ENCODE data around the gene ITGA8. TPM values are rescaled to one million over a fixed set of nuclear protein-coding genes. Genes with fewer than 3 reads are reported as not detected.

Gene ITGA8
- polyA plus RNA-seq, 1 donor (not counting 4 experiments of a cell fraction or from before 2014, with no cell fraction given) = not detected

GRCh38 chr10:15695852-15696251, 23.9 kb downstream of the ITGA8 start:
- DNase-seq (ENCODE audit: low read depth, low spot score) (no peak), FAIRE-seq (no peak)
- H3K9ac ChIP-seq (ENCODE audit: control insufficient read depth, extremely low read depth, insufficient read depth, low read length) = no peak overlapping the region
- H3K79me2 ChIP-seq (ENCODE audit: control insufficient read depth, insufficient read depth, low read length) = no peaks in the 10 kb centered on the region
- no peak overlapping the region for H3K4me2 ChIP-seq (ENCODE audit: control insufficient read depth, extremely low read depth, insufficient read depth, low read depth, low read length)
- H3K9me3 ChIP-seq (ENCODE audit: control insufficient read depth, low read depth, low read length) = no peaks in the 10 kb centered on the region
- no peaks in the 10 kb centered on the region for H3K9me1 ChIP-seq (ENCODE audit: control insufficient read depth, extremely low read depth, insufficient read depth, low read length)
- dilution Hi-C loops (cut with MboI; ENCODE audit: extremely low pct_ligation_motif_present, low sequenced_read_pairs) = no loop called here
- no peak overlapping the region for H3K4me3 ChIP-seq (ENCODE audit: control insufficient read depth in 2 of 3, extremely low read depth in 1 of 3, insufficient read depth in 2 of 3, low read depth in 1 of 3, low read length in 3 of 3)
- H3K36me3 ChIP-seq (ENCODE audit: control insufficient read depth in 2 of 2, extremely low read depth in 1 of 2, insufficient read depth in 2 of 2, low read length in 2 of 2) = no peaks in the 10 kb centered on the region
- no peaks in the 10 kb centered on the region for H3K4me1 ChIP-seq (ENCODE audit: control insufficient read depth, extremely low read depth, insufficient read depth, low read length)
- no peaks in the 10 kb centered on the region for H3K27me3 ChIP-seq (ENCODE audit: control insufficient read depth, extremely low read depth, insufficient read depth, low read length)
- H2AFZ ChIP-seq (ENCODE audit: control insufficient read depth, low read length) = no peak overlapping the region
- TF ChIP-seq CTCF (optimal IDR thresholded peaks at IDR 0.05 in 1 of 3, IDR thresholded peaks at IDR 0.05 in 1 of 3, conservative IDR thresholded peaks at IDR 0.05 in 1 of 3; ENCODE audit: extremely low read depth in 1 of 3, insufficient read depth in 2 of 3, low read length in 3 of 3) = no peak
- TF ChIP-seq EZH2 (IDR thresholded peaks at IDR 0.05; ENCODE audit: low read length) = no peak
- H3K27ac ChIP-seq (ENCODE audit: control insufficient read depth, insufficient read depth, low read length) = no peak overlapping the region
- no peaks in the 10 kb centered on the region for H4K20me1 ChIP-seq (ENCODE audit: control insufficient read depth, extremely low read depth, insufficient read depth, low read length)

- no peak overlapping the region for H2AFZ ChIP-seq (ENCODE audit: control insufficient read depth, low read length)
- H3K79me2 ChIP-seq (ENCODE audit: control insufficient read depth, insufficient read depth, low read length) = no peaks in the 10 kb centered on the region
- DNase-seq (ENCODE audit: low read depth, low spot score) (no peak), FAIRE-seq (no peak)
- no peak overlapping the region for H3K4me3 ChIP-seq (ENCODE audit: control insufficient read depth in 2 of 3, extremely low read depth in 1 of 3, insufficient read depth in 2 of 3, low read depth in 1 of 3, low read length in 3 of 3)
- H3K36me3 ChIP-seq (ENCODE audit: control insufficient read depth in 2 of 2, extremely low read depth in 1 of 2, insufficient read depth in 2 of 2, low read length in 2 of 2) = no peaks in the 10 kb centered on the region
- dilution Hi-C loops (cut with MboI; ENCODE audit: extremely low pct_ligation_motif_present, low sequenced_read_pairs) = no loop called here
- H3K9me3 ChIP-seq (ENCODE audit: control insufficient read depth, low read depth, low read length) = no peaks in the 10 kb centered on the region
- no peaks in the 10 kb centered on the region for H4K20me1 ChIP-seq (ENCODE audit: control insufficient read depth, extremely low read depth, insufficient read depth, low read length)
- no peaks in the 10 kb centered on the region for H3K27me3 ChIP-seq (ENCODE audit: control insufficient read depth, extremely low read depth, insufficient read depth, low read length)
- TF ChIP-seq EZH2 (IDR thresholded peaks at IDR 0.05; ENCODE audit: low read length) = no peak
- no peak overlapping the region for H3K9ac ChIP-seq (ENCODE audit: control insufficient read depth, extremely low read depth, insufficient read depth, low read length)
- no peak overlapping the region for H3K4me2 ChIP-seq (ENCODE audit: control insufficient read depth, extremely low read depth, insufficient read depth, low read depth, low read length)
- no peaks in the 10 kb centered on the region for H3K4me1 ChIP-seq (ENCODE audit: control insufficient read depth, extremely low read depth, insufficient read depth, low read length)
- no peak overlapping the region for H3K27ac ChIP-seq (ENCODE audit: control insufficient read depth, insufficient read depth, low read length)
- no peaks in the 10 kb centered on the region for H3K9me1 ChIP-seq (ENCODE audit: control insufficient read depth, extremely low read depth, insufficient read depth, low read length)
Measured at GRCh38 chr10:15690031-15690430, 29.7 kb downstream of the ITGA8 start.

- H3K9me1 ChIP-seq (ENCODE audit: control insufficient read depth, extremely low read depth, insufficient read depth, low read length) = no peaks in the 10 kb centered on the region
- H3K4me3 ChIP-seq (ENCODE audit: control insufficient read depth in 2 of 3, extremely low read depth in 1 of 3, insufficient read depth in 2 of 3, low read depth in 1 of 3, low read length in 3 of 3) = no peak overlapping the region
- no peaks in the 10 kb centered on the region for H3K4me1 ChIP-seq (ENCODE audit: control insufficient read depth, extremely low read depth, insufficient read depth, low read length)
- H3K27ac ChIP-seq (ENCODE audit: control insufficient read depth, insufficient read depth, low read length) = no peak overlapping the region
- no peaks in the 10 kb centered on the region for H3K27me3 ChIP-seq (ENCODE audit: control insufficient read depth, extremely low read depth, insufficient read depth, low read length)
- dilution Hi-C loops (cut with MboI; ENCODE audit: extremely low pct_ligation_motif_present, low sequenced_read_pairs) = no loop called here
- no peak overlapping the region for H2AFZ ChIP-seq (ENCODE audit: control insufficient read depth, low read length)
- FAIRE-seq = no peak
- no peaks in the 10 kb centered on the region for H4K20me1 ChIP-seq (ENCODE audit: control insufficient read depth, extremely low read depth, insufficient read depth, low read length)
- no peaks in the 10 kb centered on the region for H3K9me3 ChIP-seq (ENCODE audit: control insufficient read depth, low read depth, low read length)
- H3K9ac ChIP-seq (ENCODE audit: control insufficient read depth, extremely low read depth, insufficient read depth, low read length) = no peak overlapping the region
- TF ChIP-seq EZH2 (IDR thresholded peaks at IDR 0.05; ENCODE audit: low read length) (no peak), CTCF (optimal IDR thresholded peaks at IDR 0.05 in 1 of 3, IDR thresholded peaks at IDR 0.05 in 1 of 3, conservative IDR thresholded peaks at IDR 0.05 in 1 of 3; ENCODE audit: extremely low read depth in 1 of 3, insufficient read depth in 2 of 3, low read length in 3 of 3) (no peak)
- H3K36me3 ChIP-seq (ENCODE audit: control insufficient read depth in 2 of 2, extremely low read depth in 1 of 2, insufficient read depth in 2 of 2, low read length in 2 of 2) = no peaks in the 10 kb centered on the region
- no peak overlapping the region for H3K4me2 ChIP-seq (ENCODE audit: control insufficient read depth, extremely low read depth, insufficient read depth, low read depth, low read length)
- no peak for DNase-seq (ENCODE audit: low read depth, low spot score)
- no peaks in the 10 kb centered on the region for H3K79me2 ChIP-seq (ENCODE audit: control insufficient read depth, insufficient read depth, low read length)
Measured at GRCh38 chr10:15684768-15685167, 35.0 kb downstream of the ITGA8 start.
